HG02884 (cell line): Measurements from ENCODE around the gene CARD9.

Experiments
- ATAC-seq: cut with Tn5 transposase; IDR thresholded peaks from one replicate; pipeline ENCODE4 v1.9.1; 2021; ENCODE audit warnings: mild to moderate bottlenecking, moderate library complexity; ENCODE audit not compliant: unreplicated experiment

Gene CARD9

GRCh38 chr9:136351252-136351800 lies 22.1 kb downstream of the CARD9 start:
- ATAC-seq = no peak

DNA sequence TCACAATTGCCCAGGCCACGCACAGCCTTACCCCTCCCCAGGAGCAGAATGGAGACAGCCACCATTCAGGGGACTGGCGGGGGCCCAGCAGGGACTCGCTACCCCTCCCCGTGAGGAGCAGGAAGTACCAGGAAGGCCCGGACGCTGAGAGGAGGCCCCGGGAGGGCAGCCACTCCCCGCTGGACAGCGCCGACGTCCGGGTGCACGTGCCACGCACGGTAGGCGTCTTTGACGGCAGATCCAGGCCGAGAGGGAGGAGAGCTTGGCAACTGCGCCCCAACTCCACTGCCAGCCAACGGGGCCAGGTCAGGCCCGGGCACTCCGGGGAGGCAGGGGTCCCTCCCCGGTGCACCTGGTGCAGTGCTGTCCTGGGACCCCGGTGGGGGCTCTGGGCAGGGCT lies 23.9 kb downstream of the CARD9 start:
- no peak for ATAC-seq

GRCh38 chr9:136348691-136349090 lies 24.8 kb downstream of the CARD9 start:
- ATAC-seq = no peak

- ATAC-seq = no peak
Measured at GRCh38 chr9:136347472-136348256, 25.8 kb downstream of the CARD9 start.

- no peak for ATAC-seq
Measured at GRCh38 chr9:136346927-136347465, 26.5 kb downstream of the CARD9 start.

GRCh38 chr9:136346157-136346481 lies 27.4 kb downstream of the CARD9 start:
- ATAC-seq = no peak

GRCh38 chr9:136345281-136346156 lies 27.9 kb downstream of the CARD9 start:
- no peak for ATAC-seq

DNA sequence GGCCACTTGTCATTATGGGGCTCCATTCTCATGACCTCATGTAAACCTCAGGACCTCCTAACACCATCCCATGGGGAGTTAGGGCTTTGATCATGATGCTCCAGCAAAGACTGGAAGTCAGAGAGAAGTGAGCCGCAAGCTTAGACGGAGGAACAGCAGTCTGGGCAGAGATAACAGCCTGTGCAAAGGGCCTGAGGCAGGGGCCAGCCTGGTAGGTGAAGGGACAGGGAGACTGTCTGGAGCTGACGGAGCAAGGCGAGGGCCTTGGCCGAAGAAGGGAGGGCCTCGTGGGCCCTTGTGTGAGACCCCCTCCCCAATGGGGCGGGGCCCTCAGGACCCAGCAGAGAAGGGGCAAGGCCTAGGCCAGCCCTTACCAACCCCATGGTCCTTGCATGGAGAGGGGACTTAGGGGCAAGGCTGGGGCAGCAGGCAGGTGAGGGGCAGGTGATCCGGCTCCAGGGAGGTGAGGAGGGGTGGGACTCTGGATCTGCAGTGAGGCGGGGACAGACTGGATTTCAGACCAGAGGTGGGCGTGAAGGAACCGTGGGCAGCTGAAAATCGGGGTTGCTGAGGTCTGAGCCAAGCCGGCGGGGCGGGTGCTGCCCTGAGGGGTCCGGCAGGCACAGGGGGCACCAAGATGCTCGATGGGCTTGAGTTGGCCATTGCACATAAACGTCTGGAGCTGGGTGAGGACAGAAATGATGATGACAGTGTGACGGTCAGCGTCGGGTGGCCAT lies 28.8 kb downstream of the CARD9 start:
- ATAC-seq = no peak

DNA sequence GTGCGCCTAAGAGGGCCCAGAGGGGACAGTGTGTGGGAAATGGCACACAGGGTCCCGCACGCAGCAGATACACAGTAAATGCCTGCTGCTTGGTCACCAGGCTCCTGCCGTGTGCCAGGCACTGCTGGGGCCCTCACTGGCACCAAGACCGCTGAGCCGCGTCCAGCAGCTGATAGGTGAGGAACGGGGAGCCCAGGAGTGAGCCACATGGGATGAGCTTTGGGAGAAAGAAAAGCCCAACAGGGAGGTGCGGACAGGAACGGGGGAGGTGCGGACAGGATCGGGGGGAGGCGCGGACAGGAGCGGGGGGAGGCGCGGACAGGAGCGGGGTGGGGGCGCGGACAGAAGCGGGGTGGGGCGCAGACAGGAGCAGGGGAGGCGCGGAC lies 29.6 kb downstream of the CARD9 start:
- no peak for ATAC-seq

DNA sequence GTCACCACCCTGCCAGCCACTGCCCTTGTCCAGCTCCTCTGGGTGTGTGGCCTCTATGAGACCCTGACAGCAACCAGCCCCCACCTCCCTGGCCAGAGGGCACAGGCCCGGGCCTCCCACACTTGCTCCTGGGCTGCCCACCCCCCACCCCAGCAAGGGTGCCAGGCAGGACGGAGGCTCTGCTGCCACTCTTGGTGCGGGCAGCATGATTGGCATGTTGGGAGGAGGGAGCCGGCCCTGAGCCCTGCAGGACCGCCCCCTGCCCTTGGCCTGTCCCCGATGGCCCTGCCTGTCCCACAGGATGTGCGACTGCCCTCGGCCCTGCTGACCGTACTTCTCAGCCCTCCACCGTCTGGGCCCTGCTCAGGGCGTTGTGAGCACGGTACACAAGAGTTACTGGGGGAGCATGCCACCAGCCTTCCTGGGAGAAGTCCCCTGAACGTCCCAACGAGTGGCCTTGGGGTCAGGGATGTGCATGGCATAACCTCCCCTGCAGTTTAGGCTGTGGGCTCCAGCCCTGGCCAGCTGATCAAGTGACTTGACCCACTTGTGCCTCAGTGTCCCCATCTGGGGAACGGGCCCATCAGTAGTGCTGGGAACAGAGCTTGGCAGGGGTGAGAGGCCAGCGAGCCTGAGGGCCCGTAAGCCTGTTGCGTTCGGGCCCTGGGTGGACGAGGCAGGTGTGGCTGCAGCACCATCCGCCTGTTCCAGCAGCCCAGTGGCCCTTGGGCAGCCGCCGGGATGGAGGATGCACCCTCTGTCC lies 30.2 kb downstream of the CARD9 start:
- ATAC-seq = no peak

DNA sequence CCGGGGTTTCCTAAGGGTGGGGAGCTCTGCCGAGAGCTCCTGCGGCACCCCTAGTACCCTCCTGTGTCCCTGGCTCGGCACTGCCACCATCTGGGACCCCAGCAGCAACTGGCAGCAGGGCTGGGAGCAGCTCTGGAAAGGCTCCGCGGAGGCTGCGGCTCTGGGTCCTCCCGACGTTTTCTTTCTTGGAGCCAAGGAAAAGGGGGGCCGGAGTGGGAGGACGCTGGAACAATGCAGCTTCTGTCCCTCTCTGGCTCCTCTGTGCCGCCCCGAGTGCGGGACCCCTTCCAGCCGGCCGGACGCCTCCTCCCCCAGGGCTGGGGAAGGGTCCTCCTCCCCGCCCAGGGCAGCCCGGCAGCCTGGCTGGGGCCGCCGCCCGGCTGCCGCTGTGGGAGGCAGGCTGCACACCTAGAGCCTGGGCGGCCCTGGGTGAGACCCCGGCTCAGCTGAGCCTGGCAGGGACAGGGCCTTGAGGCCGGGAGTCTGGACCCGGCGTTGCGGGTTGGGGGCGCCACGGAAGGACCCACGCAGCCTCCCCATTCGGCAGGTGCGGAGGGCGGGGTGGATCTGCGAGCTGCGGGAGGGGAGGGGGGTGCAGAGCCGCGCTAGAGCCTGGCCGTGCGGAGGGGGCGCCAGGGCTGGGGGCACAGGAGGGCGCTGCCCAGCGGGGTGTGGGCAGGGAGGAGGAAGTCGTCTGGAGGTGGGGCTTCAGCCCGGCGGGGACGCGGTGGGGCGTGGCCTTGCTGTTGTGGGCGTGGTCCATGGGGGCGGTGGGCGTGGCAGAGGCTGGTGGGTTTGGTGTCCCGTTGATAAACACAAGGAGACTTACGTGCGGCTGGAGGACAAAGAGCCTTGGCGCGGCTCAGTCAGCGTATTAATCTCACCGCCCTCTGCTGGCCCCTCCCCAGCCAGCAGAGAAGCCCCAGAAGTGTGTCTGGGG lies 31.0 kb downstream of the CARD9 start:
- no peak for ATAC-seq

DNA sequence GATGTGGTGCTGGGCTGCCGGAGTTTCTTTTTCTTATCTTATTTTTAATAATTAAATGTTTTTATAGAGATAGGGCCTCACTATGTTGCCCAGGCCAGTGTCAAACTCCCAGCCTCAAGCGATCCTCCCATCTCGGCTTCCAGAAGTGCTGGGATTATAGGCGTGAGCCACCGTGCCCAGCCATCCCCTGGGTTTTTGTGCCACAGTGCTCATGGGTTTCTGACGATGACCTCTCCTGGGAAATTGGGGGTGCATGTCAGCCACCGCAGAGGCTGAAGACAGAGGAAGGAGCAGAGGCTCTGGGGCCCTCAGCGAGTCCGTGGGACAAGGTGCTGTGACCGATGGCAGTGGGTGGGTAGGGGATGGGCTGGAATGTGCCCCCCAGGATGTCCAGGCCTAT lies 31.7 kb downstream of the CARD9 start:
- ATAC-seq = no peak

DNA sequence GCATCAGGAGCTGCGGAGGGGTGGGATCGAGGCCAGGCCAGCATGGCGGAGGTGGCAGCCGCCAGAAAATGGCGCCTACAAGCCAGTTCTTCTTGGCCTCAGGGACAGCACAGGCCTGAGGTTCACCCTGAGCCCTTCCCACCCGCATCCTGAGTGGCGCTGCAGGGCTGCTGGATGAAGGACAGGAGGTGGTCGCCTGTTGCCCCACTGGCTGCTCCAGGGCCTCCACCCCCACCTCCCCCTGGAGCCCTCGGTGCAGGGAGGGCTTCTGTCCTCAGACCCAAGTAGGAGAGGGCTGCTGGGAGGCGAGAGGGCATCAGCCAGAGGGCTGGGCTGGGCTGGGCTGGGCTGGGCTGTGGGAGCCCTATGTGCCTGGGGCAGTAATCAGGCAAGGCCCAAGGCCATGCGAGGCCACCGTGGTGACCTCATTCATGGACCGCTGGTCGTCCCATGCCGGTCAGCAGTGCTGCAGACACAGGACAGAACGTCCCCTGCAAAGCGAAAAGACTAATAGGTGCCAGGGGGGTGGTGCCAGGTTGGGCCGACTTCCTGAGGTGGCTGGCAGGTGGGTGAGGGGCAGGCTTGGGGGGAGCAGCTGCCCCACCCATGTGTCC lies 32.3 kb downstream of the CARD9 start:
- ATAC-seq = no peak

- ATAC-seq = no peak
Measured at GRCh38 chr9:136340356-136341041, 33.0 kb downstream of the CARD9 start.

DNA sequence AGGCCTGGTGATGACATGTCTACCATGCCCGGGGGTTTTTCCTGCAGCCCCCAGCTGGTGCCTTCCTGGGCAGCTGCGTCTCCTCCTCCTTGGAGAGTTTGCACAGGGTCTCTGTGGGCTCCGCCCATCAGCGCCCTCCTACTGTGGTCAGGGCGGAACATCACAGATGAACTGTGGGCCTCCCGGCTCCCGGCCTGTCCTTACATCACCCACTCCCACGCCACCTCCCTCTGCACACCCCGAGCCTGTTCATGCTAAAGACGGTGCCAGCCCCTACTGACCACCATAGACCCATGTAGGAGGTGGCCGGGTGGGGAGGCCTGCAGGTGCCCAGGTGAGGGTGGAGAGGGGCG lies 33.5 kb downstream of the CARD9 start:
- no peak for ATAC-seq

- ATAC-seq = no peak
Measured at GRCh38 chr9:136339173-136339957, 34.1 kb downstream of the CARD9 start.

GRCh38 chr9:136338511-136338910 lies 35.0 kb downstream of the CARD9 start:
- ATAC-seq = no peak
